Adrenal gland (tissue), 5 donors: ENCODE measurements around the gene ADK.

ENCODE experiments used
- POLR2A ChIP-seq, 2 donors: fragments of 450-650 bp; IDR thresholded peaks; one replicate each; pipeline ENCODE4 v1.6.1; 2017; ENCODE audit warnings: antibody characterized with exemption in 2 of 2, mild to moderate bottlenecking in 2 of 2, moderate library complexity in 1 of 2
- TF ChIP-seq, protein P1 (sequence below), 6 experiments: fragments of 450-650 bp in 4 of 6; fragments of 200-600 bp in 2 of 6; sonication (generic) in 1 of 6; IDR thresholded peaks; 1 replicate in 5 of 6; 2 replicates in 1 of 6; pipeline versions ENCODE4 v1.5.1 to v1.8.0; 2016 to 2021; ENCODE audit warnings: antibody characterized with exemption in 6 of 6, mild to moderate bottlenecking in 2 of 6, moderate library complexity in 1 of 6
- donor health status: DM: no; HTN: no; CAD: no.

DNA sequence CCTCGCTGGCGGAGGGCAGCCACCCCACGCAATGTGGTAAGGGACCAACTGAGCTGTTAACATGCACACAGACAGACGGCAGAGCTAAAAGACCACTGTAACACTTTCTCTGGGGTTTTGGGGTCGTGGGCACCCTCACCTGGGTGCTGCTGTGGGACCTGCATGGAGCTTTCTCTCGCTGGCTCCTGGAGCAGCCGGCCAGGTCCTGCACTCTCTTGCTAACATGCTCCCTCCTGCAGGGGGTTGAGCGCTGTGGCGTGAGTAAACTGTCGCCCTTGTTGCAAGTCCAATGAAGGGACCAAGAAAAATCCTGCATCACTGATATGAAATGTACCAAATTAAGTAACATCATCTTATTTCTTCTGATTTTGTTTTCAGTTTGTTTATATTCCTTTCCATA is 92.0 kb downstream of the ADK start:
- TF ChIP-seq, protein P1, sequence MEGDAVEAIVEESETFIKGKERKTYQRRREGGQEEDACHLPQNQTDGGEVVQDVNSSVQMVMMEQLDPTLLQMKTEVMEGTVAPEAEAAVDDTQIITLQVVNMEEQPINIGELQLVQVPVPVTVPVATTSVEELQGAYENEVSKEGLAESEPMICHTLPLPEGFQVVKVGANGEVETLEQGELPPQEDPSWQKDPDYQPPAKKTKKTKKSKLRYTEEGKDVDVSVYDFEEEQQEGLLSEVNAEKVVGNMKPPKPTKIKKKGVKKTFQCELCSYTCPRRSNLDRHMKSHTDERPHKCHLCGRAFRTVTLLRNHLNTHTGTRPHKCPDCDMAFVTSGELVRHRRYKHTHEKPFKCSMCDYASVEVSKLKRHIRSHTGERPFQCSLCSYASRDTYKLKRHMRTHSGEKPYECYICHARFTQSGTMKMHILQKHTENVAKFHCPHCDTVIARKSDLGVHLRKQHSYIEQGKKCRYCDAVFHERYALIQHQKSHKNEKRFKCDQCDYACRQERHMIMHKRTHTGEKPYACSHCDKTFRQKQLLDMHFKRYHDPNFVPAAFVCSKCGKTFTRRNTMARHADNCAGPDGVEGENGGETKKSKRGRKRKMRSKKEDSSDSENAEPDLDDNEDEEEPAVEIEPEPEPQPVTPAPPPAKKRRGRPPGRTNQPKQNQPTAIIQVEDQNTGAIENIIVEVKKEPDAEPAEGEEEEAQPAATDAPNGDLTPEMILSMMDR (IDR thresholded peaks at IDR 0.05), result no peak
- TF ChIP-seq POLR2A (IDR thresholded peaks at IDR 0.05), result no peak
